NCI-H345 treated with DMSO at 0.1 percent for 48 hours (cell line): ENCODE results near the gene CLIP4.
A peak's percentile ranks its signal among the peaks of the same experiment; 100 is the strongest.

ENCODE experiments used
- DNase-seq: peaks from one replicate; lab custom pipeline; 2025; ENCODE audit not compliant: unreplicated experiment; lab: John Stamatoyannopoulos, UW

Gene CLIP4

DNA sequence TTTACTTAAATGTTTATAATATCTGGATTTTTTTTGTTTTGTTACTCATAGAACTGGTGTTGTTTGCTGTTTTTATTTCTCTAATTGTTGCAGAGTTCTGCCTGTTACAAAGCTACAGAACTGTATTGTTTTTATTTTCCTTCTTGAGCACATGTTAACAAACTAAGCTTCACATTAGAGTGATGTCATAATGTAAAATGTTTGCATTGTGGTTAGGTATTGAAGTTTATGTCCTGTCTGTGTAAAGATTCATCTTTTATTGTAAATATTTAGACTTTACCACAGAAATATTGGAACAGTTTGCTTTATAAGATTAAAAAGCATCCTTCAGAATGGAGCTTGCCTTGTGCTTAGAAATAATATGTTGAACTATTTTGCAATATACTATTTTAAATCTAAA lies 67.7 kb downstream of the CLIP4 start:
- no peak for DNase-seq

DNA sequence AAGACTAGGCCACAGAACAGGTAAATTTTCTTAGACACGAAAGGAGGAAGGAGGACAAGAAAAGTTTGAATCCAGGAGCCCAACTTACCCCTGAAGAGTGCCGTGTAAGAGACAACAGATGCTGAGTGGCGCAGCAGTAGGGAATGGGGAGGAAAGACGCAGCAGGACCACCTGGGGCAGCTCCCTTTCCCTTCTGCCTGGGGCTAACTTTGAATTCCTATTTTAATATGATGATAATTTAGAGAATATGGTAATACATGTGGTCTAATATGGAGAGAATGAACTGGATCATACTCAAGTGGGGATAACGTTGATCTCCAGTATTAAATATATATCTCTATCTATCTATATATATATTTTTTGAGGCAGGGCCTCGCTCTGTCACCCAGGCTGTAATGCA lies 69.3 kb downstream of the CLIP4 start:
- DNase-seq: no peak

DNA sequence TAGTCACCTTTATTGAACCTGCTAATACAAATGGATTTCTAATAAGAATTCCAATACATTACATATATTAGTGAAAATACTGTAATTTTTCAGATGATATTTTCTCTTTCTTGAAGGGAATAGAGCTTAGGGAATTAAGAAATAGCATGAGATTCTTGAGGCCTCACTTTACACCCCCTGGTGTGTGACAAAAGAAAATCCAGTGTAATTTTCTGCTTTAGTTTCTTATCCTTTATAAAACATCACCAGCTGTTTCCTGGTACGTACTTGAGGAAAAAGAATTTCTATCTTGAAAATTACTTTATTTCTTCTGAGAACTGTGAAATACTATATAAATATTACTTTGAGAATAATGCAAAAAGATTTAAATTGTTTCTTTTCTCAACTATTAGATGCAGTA lies 71.6 kb downstream of the CLIP4 start:
- DNase-seq: no peak

DNA sequence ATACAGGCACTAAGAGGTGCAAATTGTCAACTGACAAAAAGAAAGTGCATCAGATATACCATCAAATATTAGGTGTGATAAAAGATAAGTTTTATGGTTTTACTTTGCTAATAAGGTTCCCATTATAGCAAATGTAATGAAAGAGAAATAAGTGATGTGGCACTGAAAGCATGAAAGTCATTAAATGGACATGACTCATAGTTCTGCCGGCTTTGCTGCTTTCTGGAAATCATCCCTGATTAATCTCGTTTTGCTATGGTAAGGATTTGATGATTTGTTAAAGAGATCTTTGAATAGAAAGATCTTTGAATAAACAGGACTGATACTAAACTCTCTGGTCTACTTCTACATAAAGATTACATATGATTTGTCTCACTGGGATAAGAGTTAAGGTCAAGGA lies 72.7 kb downstream of the CLIP4 start:
- DNase-seq: no peak

DNA sequence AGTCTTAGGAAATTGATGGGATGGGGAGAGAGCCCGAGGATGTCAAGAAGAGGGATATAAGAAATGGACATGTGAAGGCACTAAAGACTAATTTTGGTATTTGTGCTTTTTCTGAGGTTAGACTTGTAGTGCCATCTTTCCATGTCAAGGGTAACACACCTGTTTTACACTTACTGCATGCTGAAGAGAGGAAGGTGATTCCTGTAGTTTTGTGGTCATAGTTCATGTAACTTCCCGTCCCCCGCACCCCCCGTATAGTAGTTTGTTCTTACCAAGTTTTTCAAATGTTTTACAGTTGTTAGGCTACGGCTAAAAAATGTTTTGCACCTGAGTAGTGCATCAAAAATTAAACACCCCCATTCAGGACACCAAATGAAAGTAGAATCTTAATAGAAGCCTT lies 73.8 kb downstream of the CLIP4 start:
- no peak for DNase-seq

DNA sequence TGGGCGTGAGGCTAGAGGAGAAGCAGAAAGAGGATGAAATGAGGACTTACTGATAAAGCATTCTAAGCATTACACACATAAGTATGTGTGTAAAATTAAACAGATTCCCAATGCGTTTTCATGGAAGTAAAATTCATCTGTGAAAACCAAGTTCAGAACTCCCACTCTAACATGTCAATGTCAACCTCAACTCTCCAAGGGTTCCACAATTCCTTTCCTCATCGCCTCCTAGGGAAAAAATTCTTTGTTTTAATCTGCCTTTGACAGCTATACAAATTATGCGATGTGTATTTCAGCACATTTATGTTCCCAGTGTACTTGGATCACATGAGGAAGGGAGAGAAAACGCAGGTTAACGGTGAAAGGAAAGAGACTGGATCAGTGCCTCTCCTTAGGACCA lies 76.6 kb downstream of the CLIP4 start:
- DNase-seq: no peak

DNA sequence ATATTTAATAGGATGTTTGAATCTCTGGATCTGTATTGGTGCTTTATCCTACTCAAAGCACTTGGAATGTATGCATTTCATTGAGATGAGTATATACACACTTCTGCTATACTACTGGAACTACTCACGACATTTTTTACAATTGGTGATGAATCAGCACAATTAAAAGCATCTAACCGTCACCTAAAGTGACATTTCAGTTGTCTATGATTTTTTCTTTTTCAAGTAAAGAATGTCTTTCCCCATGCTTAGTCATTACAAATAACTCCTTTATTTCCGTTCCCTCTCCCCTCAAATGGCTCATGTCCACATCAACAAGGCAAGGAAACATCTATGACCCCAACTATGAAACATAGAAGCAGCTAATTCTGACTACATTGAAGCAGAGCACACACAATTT lies 77.3 kb downstream of the CLIP4 start:
- DNase-seq: no peak

DNA sequence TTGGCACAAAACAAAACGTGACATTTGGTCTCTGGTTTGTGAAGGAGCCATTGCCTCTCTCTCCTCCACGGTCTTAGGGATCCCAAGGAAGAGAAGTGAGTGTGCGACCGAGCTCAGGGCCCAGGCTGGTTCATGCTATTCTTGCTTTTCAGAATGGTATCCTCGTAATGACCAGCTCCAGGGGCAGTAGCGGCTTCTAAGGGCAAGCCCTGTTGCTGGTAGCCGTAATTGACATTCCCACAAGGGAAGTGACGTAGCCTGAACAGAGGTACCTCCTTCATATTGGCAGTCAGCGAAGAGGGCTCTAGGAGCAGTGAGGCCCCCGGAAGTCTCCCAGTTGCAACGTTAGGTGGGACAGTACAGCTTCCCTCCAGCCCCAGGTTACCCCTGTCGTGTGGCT lies 77.9 kb downstream of the CLIP4 start:
- DNase-seq: no peak

DNA sequence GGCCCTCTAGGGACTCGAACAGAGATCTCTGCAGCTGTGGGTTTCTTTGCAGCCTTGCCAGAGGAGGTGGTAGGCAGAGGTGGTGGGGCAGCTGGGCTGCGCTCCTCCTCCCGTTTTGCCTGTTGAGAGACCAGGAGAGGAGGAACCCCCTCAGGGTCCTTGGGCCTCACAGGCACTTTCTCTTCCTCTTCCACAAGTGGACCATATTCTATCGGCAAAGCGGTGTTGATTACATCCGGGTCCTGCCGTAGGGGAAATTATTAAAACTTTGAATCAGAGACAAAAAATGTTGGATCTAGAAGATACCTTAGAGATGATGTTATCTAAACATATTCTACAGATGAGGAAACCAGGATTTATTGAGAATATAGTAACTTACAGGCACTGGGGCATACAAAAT lies 78.5 kb downstream of the CLIP4 start:
- no peak for DNase-seq

DNA sequence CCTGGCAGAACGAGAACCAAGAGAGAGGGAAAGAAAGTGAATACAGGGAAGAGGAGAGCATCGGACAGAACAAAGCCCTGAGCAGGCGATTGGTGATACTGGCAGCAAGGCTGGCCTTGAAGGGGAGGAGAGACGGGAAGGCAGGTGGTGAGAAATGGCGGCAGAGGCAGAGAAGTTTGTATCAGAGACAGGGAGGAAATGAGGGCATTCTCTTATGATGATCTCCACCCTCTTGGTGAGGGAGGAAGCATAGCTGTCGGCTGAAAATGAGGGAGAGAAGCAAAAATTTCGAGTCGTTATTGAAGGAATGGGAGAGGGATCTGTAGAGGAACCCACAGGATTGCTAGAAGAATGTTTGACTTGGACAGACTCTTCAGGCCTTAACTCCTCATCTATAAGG lies 80.6 kb downstream of the CLIP4 start:
- DNase-seq: no peak

DNA sequence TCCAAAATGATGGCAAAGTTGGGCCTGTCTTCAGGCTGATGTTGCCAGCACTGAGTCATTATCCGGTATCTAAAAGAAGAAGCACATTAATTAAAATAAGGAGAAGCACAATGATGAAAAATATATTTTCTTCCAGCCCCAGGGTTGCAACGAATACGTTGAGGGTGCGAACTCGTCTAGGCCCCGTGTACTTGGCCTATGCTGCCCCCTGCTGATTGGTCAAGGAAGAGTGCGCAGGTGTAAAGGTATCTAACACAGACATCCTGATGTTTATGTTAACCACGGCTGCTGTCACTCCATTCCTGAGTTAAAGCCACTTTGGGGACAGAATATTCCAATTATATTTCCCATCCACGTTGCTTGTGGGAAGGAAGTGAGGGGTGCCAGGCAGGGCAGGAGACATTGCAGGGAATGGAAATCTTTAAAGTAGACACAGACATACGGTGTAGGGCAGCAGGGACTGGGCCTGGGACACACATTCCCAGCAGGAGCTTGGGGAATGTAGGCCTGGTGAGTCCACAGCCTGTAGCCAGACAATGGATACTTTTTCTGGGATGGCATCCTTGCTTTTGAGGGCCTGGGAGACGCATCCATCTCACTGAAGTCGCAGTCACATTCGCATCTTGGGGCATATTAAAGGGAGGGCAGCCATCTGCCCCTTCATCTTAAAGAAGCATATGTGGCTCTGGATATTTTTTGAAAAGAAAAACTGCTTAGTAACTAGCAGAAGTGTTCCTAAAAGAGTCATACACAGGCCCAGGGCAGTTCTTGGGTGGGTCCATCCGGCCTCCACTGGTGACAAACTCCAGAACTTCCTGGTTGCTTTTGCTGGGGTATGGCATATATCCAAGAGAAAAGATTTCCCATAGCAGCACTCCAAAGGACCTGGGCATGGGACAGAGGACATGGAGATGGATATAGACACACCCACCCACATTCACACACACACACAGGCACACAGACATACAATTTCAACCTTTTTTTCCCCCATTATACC lies 81.9 kb downstream of the CLIP4 start:
- peak; percentile 71 for DNase-seq

DNA sequence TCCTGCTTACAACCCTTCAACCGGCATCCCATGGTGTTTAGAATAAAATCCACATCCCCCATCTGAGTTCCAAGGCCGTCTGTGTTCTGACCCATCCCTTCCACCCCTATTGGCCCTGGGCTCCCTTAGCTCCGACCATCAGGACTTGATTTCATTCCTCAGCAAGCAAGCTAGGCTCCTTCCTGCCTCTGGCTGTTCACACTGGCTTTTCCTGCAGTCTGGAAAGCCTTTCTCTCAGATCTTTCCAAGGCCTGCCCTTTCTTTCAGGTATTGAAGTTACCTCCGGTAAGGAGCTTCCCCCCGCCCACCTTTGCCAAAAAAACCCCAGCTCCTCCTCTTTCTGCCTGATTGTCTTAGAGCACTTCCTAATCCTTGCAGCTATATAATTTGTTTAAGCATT lies 86.8 kb downstream of the CLIP4 start:
- no peak for DNase-seq

DNA sequence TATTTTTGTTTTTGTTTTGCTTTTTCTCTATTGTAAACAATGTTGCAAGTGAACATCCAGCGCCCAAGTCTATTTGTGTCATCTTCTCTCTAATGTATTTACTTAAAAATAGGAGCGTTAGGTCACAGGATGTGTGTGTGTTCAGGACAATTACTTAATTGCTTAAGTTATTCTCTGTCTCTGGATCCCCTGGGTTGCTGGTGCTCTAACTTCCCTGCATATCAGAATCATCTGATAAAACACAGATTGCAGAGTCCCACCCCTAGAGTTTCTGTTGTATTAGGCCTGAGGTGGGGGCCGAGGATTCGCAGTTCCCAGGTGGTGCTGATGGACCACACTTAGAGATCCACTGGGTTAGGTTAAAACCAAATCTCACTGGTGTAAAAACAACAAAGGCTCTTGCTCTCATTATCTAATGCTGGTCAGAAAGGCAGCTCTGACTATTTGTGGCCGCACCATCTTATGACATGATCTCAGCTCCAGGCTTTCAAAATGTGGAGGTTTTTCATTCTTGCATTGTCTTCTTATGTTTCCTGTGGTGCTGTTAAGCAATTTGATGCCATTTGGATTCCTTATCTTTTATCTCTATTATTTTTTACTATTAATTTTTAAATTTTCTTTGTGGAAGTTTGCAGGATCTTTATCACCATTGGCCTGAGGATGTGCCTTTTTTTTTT lies 87.7 kb downstream of the CLIP4 start:
- DNase-seq: no peak

DNA sequence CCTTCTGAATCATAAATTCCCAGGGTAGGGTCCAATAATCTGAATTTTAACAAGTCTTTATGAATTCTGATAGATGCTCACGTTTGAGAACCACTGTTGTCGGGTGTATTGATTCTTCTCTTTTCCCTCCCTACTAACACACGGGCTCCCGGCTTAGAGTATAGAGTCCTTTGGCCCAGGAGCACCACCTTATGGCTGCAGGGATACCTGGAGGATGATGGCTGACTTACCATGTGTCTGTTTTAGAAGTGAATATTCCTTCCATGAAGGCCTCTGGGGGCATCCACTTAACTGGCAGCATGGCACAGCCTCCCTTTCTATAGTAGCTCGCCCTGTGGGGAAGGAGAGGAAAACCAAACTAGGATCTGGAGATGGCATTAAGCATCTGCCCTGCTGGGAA lies 91.7 kb downstream of the CLIP4 start:
- no peak for DNase-seq

DNA sequence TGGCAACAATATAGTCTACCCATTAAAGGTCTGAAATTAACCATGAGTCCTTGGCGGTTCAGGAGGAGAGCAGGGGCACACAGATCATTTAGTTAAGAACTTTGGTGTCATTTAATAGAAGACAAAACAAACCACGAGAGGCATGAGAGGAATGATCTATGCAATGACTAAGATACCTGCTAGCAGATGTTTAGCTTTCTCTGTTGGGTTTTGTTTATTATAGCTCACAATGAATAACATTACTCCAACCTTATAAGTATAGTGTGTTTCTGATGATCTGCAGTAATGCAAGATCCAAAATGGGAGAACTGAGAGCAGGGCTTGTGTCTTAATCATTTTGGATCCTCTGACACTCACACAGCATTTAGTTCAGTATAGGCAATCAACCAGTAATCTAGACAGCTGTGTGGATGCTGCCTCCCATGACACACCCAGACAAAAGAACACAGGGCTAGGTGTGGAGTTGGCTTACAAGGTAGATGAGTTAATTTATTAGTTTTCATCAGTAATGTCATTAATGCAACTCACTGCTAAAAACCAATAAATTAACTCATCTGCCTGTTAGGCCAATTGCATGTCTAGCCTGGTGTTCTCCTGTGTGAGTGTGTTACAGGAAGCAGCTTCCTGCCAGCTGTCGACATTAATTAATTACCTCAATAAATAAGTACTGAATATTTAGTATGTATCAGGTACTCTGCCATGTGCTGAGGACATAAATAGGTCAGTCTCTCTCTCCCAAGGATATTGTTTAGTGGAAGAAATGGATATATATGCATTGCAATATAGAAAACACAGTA lies 92.3 kb downstream of the CLIP4 start:
- no peak for DNase-seq

DNA sequence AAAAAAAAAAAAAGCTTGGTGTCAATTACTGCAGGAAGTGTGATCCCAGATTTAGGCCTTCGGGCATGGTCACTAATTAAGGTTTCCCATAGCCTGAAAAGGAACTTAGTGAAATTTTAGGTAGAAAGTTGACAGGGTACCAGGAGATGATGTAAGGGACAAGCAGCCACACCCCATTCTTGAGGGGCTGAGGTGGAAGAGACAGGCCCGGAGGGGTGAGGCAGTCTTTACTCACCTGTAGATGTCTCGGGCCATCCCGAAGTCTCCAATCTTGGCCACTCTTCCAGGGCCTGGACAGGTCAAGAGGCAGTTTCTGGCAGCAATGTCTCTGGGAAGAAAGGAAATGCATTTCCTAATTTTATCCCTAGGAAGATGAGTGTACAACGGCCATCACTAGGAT lies 94.3 kb downstream of the CLIP4 start:
- no peak for DNase-seq

DNA sequence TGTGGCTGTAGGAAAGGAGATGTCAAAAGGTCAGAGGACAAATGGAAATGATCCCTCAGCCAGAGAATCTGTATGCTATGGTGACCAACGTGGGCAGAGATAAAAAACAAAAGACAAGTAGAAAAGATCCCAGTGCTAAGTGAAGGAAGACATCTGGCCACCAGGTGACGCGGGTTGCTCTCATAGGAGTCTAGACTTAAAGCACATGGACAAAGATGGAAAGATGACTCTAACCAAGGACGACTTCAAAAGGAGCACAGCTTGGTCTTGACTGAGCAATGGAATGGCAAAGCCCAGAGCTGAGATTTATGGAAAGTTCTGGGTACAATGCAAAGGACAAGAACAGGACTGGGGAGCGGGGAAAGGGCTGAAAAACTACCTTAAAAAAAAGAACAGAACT lies 96.8 kb downstream of the CLIP4 start:
- no peak for DNase-seq

DNA sequence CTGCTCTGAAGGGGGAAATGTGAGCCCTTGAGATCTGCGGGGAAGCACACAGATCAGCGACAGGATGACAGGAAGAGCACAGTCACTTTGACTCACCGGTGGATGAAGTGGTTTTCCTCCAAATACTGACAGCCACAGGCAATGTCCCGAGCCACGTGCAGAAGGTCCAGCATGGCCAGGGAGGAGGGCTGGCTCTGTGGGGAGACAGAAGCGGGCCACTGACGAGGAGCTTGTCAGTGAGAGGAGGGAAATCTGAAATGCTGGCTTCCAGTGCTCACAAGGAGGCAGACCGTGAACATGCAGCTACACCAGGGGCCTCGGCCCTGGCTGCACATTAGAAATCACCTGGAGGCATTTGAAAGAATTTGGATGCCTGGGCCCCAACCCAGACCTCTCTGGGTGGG lies 98.7 kb downstream of the CLIP4 start:
- no peak for DNase-seq

DNA sequence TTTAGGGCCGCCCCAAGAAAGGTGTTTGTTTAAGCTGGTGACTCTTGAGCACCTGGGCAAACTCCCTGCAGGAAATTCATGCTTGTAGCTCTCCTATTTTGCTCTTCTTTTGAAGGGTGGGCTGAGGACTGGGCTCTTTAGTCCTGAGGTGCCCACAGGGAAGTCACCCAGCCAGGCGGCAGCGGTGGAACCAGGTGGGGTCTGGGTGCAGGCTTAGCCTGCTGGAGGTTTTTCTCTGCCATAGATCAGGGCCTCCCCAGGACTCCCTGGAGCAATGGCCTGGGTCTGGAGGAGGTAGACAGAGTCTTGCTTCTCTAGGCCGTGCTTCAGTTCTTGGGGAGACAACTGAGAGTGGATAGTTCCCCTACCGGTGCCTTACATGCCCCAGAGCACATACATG lies 99.9 kb downstream of the CLIP4 start:
- DNase-seq: no peak

DNA sequence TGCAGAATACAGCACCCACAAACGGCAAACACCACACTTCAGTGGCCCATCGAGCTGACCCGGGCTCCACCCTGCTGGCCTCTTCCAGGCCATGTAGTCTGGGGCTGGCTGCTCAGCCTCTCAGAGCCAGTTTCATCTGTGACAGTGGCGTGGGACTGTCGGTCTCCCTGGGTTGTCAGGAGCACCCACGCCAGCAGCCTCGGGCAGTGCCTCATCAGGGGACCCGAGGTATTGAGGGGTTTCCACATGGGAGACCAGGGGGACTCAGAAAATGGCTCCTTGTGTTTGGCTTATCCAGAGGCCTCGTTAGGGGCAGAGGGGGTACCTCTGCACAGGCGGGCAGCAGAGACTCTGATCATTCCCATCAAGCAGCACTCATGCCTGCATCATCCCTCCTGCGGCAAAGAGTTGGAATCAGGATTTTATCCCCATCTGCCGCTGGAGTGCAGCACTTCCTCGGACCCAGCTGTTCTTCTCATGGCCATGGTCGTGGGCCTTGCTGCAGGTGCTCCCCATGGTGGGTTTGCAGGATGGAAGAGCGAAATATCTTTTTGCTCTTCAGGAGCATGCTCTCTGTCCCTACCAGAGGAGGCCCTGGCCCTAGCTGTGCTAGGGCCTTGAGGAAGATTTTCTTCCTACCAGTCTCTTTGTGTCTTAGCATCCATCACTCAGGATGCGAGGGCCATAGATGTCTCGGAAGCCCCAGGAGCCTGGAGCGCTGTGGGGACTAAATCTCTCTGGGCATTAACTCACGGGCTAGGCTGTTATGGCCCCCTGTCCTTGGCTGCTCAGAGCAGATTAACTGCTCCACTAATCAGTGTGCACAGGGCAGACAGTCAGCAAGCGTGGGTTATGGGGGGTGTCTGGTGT lies 100.8 kb downstream of the CLIP4 start:
- no peak for DNase-seq

DNA sequence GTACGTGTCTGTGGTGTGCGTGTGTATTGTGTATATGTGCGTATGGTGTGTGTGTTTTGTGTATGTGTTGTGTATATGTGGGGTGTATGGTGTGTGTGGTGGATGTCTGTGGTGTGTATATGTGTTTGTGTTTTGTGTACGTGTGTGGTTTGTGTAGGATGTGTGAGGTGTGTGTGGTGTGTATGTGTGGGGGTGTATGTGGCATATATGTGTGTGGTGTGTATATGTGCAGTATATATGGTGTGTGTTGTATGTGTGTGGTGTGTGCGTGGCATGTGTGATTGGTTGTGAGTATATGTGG lies 101.3 kb downstream of the CLIP4 start:
- DNase-seq: no peak
